WTC11 (cell line): ENCODE measurements around the gene PPP1R14C. TPM values are rescaled to one million over a fixed set of nuclear protein-coding genes. Genes with fewer than 3 reads are reported as not detected.

Experiments used
- ATAC-seq: fragments of 200-7000 bp; cut with Tn5 transposase; 2 replicates; pipeline ENCODE4 v1.10.0; 2021; ENCODE audit warnings: mild to moderate bottlenecking, moderate library complexity
- CTCF ChIA-PET: fragments of 300-600 bp; sonication (Branson Sonifier 250); formaldehyde crosslinking; loops from one replicate; lab custom pipeline; 2021; ENCODE audit warnings: antibody characterized with exemption; lab: Charles Lee
- POLR2A ChIA-PET: fragments of 350-600 bp; sonication (Branson Sonifier 250); formaldehyde crosslinking; loops from one replicate; lab custom pipeline; 2021; ENCODE audit warnings: antibody characterized with exemption; lab: Charles Lee
- DNase-seq: peaks from one replicate; pipeline ENCODE4 v3.0.0; 2021; ENCODE audit warnings: low spot score
- H3K27ac Mint-ChIP-seq: 2 replicates; pipeline ENCODE4 v1.8.0; 2021; ENCODE audit warnings: mixed read lengths
- H3K27me3 Mint-ChIP-seq: 2 replicates; pipeline ENCODE4 v1.8.0; 2021; ENCODE audit warnings: low read depth, mild to moderate bottlenecking, moderate library complexity, mixed read lengths
- H3K36me3 Mint-ChIP-seq: 2 replicates; pipeline ENCODE4 v1.8.0; 2021; ENCODE audit warnings: mixed read lengths
- H3K4me1 Mint-ChIP-seq: 2 replicates; pipeline ENCODE4 v1.8.0; 2022; ENCODE audit warnings: mixed read lengths
- H3K4me3 Mint-ChIP-seq: 2 replicates; pipeline ENCODE4 v1.8.0; 2021; ENCODE audit warnings: mild to moderate bottlenecking, moderate library complexity, mixed read lengths
- H3K9me3 Mint-ChIP-seq: 2 replicates; pipeline ENCODE4 v1.8.0; 2021; ENCODE audit warnings: mixed read lengths
- AR ChIP-seq: fragments of 250-450 bp; sonication (Bioruptor Pico); IDR thresholded peaks from 2 replicates; pipeline ENCODE4 v1.9.0; 2021; ENCODE audit warnings: mild to moderate bottlenecking
- ARID4B ChIP-seq: sonication (generic); formaldehyde crosslinking; IDR thresholded peaks from 2 replicates; pipeline ENCODE4 v1.8.0; 2023; ENCODE audit warnings: missing genetic modification reagents, mild to moderate bottlenecking, borderline replicate concordance
- CDX4 ChIP-seq: fragments of 250-450 bp; sonication (Bioruptor Pico); IDR thresholded peaks from 2 replicates; pipeline ENCODE4 v1.9.0; 2021; ENCODE audit warnings: moderate library complexity, mild to moderate bottlenecking, inconsistent platforms, borderline replicate concordance
- ETV6 ChIP-seq: sonication (generic); formaldehyde crosslinking; IDR thresholded peaks from 2 replicates; pipeline ENCODE4 v1.8.1; 2022; ENCODE audit warnings: mild to moderate bottlenecking, missing genetic modification reagents
- GTF2I ChIP-seq: fragments of 250-450 bp; sonication (Bioruptor Pico); conservative IDR thresholded peaks from 2 replicates; pipeline ENCODE4 v1.4.0; 2021; ENCODE audit warnings: mild to moderate bottlenecking
- KAT7 ChIP-seq: sonication (generic); formaldehyde crosslinking; IDR thresholded peaks from 2 replicates; pipeline ENCODE4 v1.8.1; 2023; ENCODE audit warnings: missing genetic modification reagents, mild to moderate bottlenecking, borderline replicate concordance
- MAX ChIP-seq: sonication (generic); formaldehyde crosslinking; IDR thresholded peaks from 2 replicates; pipeline ENCODE4 v1.8.0; 2022; ENCODE audit warnings: mild to moderate bottlenecking, missing genetic modification reagents
- MYBL2 ChIP-seq: sonication (generic); formaldehyde crosslinking; IDR thresholded peaks from 2 replicates; pipeline ENCODE4 v1.8.1; 2023; ENCODE audit warnings: mild to moderate bottlenecking, moderate library complexity, missing genetic modification reagents
- NFE2L1 ChIP-seq: sonication (generic); formaldehyde crosslinking; IDR thresholded peaks from 2 replicates; pipeline ENCODE4 v1.8.1; 2023; ENCODE audit warnings: missing genetic modification reagents
- NFYB ChIP-seq: sonication (generic); formaldehyde crosslinking; conservative IDR thresholded peaks from 2 replicates; pipeline ENCODE4 v1.8.0; 2022; ENCODE audit warnings: low read depth, missing genetic modification reagents
- RELA ChIP-seq: sonication (generic); formaldehyde crosslinking; IDR thresholded peaks from 2 replicates; pipeline ENCODE4 v1.8.1; 2022; ENCODE audit warnings: missing genetic modification reagents, mild to moderate bottlenecking, borderline replicate concordance
- STAT6 ChIP-seq: sonication (generic); formaldehyde crosslinking; conservative IDR thresholded peaks from 2 replicates; pipeline ENCODE4 v1.8.1; 2023; ENCODE audit warnings: mild to moderate bottlenecking, low read depth, missing genetic modification reagents, moderate library complexity
- TCF7 ChIP-seq: sonication (generic); formaldehyde crosslinking; IDR thresholded peaks from 2 replicates; pipeline ENCODE4 v1.8.0; 2022; ENCODE audit warnings: mild to moderate bottlenecking, low read depth, missing genetic modification reagents, moderate library complexity
- TEAD1 ChIP-seq: sonication (generic); formaldehyde crosslinking; IDR thresholded peaks from 2 replicates; pipeline ENCODE4 v1.8.0; 2022; ENCODE audit warnings: mild to moderate bottlenecking, missing genetic modification reagents
- ZNF396 ChIP-seq: fragments of 250-450 bp; sonication (Bioruptor Pico); IDR thresholded peaks from 2 replicates; pipeline ENCODE4 v1.8.0; 2021; ENCODE audit warnings: mild to moderate bottlenecking, moderate library complexity, borderline replicate concordance
- ZNF512 ChIP-seq: sonication (generic); formaldehyde crosslinking; IDR thresholded peaks from 2 replicates; pipeline ENCODE4 v1.8.1; 2022; ENCODE audit warnings: missing genetic modification reagents, borderline replicate concordance
- ZNF532 ChIP-seq: fragments of 250-450 bp; sonication (Bioruptor Pico); IDR thresholded peaks from 2 replicates; pipeline ENCODE4 v1.9.0; 2021; ENCODE audit warnings: mild to moderate bottlenecking, borderline replicate concordance
- total RNA-seq: library from RNA; stranded (reverse); gene quantifications from 3 replicates; pipeline ENCODE4 v1.2.3, GENCODE V29; 2021

Gene PPP1R14C
- total RNA-seq, 1 experiment from 2014 or later, result 1.1 TPM

- no peak overlapping the region for H3K4me3 Mint-ChIP-seq
- TF ChIP-seq KAT7, result no peak
- no peak for TF ChIP-seq ZNF396 (CRISPR knock-in tag)
- TF ChIP-seq AR (CRISPR knock-in tag), result no peak
- no peak for TF ChIP-seq NFE2L1 (CRISPR knock-in tag)
- no peak for TF ChIP-seq MAX (CRISPR knock-in tag)
- no peak for TF ChIP-seq TCF7 (CRISPR knock-in tag)
- TF ChIP-seq CDX4 (CRISPR knock-in tag), result no peak
- TF ChIP-seq RELA (CRISPR knock-in tag), result no peak
- TF ChIP-seq GTF2I (CRISPR knock-in tag), result no peak
- TF ChIP-seq NFYB (CRISPR knock-in tag), result no peak
- no peak for TF ChIP-seq MYBL2 (CRISPR knock-in tag)
- no peak for TF ChIP-seq ETV6
- no peak for TF ChIP-seq STAT6 (CRISPR knock-in tag)
- no peak for TF ChIP-seq TEAD1 (CRISPR knock-in tag)
- TF ChIP-seq ZNF512 (CRISPR knock-in tag), result no peak
- TF ChIP-seq ARID4B (CRISPR knock-in tag), result no peak
- TF ChIP-seq ZNF532, result no peak
These were observed 2.4 kb upstream of the PPP1R14C start for GRCh38 chr6:150140236-150140969.

More at GRCh38 chr6:150140236-150140969, 2.4 kb upstream of the PPP1R14C start:
- ChIA-PET CTCF (interaction anchor here (1.4 to 2.3 kb wide), 2 partner anchors 59 to 69 kb away, joined by 5 to 11 read pairs; no protein-coding TSS in a partner anchor), POLR2A (no interaction called here)
- Mint-ChIP-seq H3K9me3 (peaks cover 16% of the 10 kb centered on the region), H3K36me3 (0 out of 2 replicates have a peak, but pooled peaks cover 2% of the 10 kb centered on the region), H3K27me3 (peaks cover 58% of the 10 kb centered on the region), H3K27ac (no peak overlapping the region), H3K4me1 (peaks cover 33% of the 10 kb centered on the region)
- ATAC-seq, result no peak
- DNase-seq, result no peak
